ENCODE measurements around the gene METTL3.

DNA sequence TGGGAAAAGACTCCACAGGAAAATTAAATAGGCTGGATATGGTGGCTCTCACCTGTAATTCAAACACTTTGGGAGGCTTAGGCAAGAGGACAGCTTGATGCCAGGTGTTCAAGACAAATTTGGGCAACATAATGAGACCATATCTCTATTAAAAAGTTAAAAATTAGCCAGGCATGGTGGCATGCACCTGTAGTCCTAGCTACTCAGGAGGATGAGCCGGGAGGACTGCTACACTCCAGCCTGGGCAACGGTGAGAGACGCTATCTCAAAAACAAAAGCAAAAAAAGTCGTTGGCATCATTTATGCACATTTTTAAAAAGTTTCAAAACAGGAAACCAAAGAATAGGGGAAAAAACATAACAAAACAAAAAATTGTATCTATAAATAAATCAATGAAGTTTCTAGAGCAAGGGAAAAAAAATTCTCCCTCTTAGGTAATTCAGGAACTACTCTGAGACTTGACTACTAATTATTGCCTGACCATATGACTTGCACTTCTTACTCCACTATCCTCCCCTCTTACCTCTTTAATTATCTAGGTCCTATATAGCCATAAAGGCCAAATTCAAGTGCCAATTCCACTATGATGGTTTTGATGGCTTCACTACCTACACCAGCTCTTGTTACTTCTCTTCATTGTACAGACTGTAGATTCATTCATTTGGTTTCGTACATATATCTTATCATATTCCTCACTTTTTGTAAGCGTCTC lies 1.6 kb downstream of the METTL3 start:
- TF ChIP-seq, protein P1, sequence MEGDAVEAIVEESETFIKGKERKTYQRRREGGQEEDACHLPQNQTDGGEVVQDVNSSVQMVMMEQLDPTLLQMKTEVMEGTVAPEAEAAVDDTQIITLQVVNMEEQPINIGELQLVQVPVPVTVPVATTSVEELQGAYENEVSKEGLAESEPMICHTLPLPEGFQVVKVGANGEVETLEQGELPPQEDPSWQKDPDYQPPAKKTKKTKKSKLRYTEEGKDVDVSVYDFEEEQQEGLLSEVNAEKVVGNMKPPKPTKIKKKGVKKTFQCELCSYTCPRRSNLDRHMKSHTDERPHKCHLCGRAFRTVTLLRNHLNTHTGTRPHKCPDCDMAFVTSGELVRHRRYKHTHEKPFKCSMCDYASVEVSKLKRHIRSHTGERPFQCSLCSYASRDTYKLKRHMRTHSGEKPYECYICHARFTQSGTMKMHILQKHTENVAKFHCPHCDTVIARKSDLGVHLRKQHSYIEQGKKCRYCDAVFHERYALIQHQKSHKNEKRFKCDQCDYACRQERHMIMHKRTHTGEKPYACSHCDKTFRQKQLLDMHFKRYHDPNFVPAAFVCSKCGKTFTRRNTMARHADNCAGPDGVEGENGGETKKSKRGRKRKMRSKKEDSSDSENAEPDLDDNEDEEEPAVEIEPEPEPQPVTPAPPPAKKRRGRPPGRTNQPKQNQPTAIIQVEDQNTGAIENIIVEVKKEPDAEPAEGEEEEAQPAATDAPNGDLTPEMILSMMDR (IDR thresholded peaks at IDR 0.05), result no peak
- no peak for TF ChIP-seq ZFX (IDR thresholded peaks at IDR 0.05; ENCODE audit: borderline replicate concordance)

Data from 22Rv1 (cell line).